ENCODE data around the gene LDAF1. TPM values are rescaled to one million over a fixed set of nuclear protein-coding genes. Genes with fewer than 3 reads are reported as not detected.
"Not testable (repeated sequence)": the region's sequence is repeated elsewhere in the genome, so short reads cannot be mapped to it uniquely, and the experiment has no call there.

Gene LDAF1
- total and polyA plus RNA-seq, 7 experiments from 2014 or later: 8.2 to 21.4 (median 15.8) TPM

DNA sequence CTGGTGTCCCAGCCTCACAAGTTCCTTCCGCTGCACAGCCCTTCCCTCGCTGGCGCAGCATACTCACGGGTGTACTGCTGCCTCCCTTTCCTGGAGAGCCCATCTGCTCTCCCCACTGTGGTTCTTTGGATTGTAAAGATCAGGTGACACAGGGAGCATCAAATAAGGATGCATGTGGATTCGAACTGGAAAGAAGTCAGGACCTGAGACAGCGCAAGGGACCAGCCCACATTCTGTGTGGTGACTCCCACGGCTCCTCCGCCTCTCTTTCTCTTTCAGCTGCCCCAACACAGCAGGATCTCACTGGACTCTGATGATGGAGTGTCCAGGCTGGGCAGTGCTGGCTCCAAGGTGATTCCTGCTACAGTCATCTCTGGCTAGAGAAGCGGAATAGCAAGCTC, 8.1 kb downstream of the LDAF1 start:
- H3K27me3 ChIP-seq (ENCODE audit: control insufficient read depth in 2 of 2, insufficient read depth in 2 of 2, low read length in 2 of 2): no peaks in the 10 kb centered on the region
- no peak overlapping the region for H3K27ac ChIP-seq (ENCODE audit: low read depth, low read length)
- Mint-ChIP-seq H3K4me1 (peaks cover under 1 to 20% (median 4%) of the 10 kb centered on the region in 7 donors), H3K27ac (no peak overlapping the region), H3K36me3 (peaks cover 6 to 33% (median 11%) of the 10 kb centered on the region in 5 donors), H3K9me3 (peaks cover 0 to 1% (median 0%) of the 10 kb centered on the region in 11 donors), H3K4me3 (no peak overlapping the region), H3K27me3 (no peaks in the 10 kb centered on the region)
- H3K4me3 ChIP-seq (ENCODE audit: low read length): no peak overlapping the region
- ATAC-seq (no peak), DNase-seq (no peak)
- H3K9me3 ChIP-seq (ENCODE audit: control insufficient read depth in 2 of 3, low read length in 3 of 3): no peaks in the 10 kb centered on the region
- ChIA-PET POLR2A (interaction anchor here (3.5 kb wide), 1 partner anchor 8 kb away, joined by 13 read pairs; the partner anchor contains the start of gene LDAF1), CTCF (no interaction called here)
- H3K4me1 ChIP-seq (ENCODE audit: control insufficient read depth in 2 of 2, insufficient read depth in 2 of 2, low read length in 2 of 2): no peaks in the 10 kb centered on the region
- H3K36me3 ChIP-seq (ENCODE audit: control insufficient read depth in 2 of 3, insufficient read depth in 3 of 3, low read length in 3 of 3): peaks cover 0 to 38% (median 11%) of the 10 kb centered on the region in 3 experiments
- intact Hi-C loops (cut with micrococcal nuclease): no loop called here

- no peaks in the 10 kb centered on the region for H3K27me3 ChIP-seq (ENCODE audit: control insufficient read depth in 2 of 2, insufficient read depth in 2 of 2, low read length in 2 of 2)
- Mint-ChIP-seq H3K27me3 (no peaks in the 10 kb centered on the region), H3K4me3 (no peak overlapping the region), H3K36me3 (peaks cover 6 to 31% (median 11%) of the 10 kb centered on the region in 5 donors), H3K4me1 (peaks cover 0 to 15% (median 2%) of the 10 kb centered on the region in 7 donors), H3K27ac (peak overlapping the region in 2 of 9 donors; percentile 1 to 44), H3K9me3 (peaks cover 0 to 1% (median 0%) of the 10 kb centered on the region in 11 donors)
- ChIA-PET CTCF (no interaction called here), POLR2A (interaction anchor here (3.5 kb wide), 1 partner anchor 9 kb away, joined by 13 read pairs; the partner anchor contains the start of gene LDAF1)
- H3K9me3 ChIP-seq (ENCODE audit: control insufficient read depth in 2 of 3, low read length in 3 of 3): no peaks in the 10 kb centered on the region
- H3K4me1 ChIP-seq (ENCODE audit: control insufficient read depth in 2 of 2, insufficient read depth in 2 of 2, low read length in 2 of 2): no peaks in the 10 kb centered on the region
- no peak overlapping the region for H3K27ac ChIP-seq (ENCODE audit: low read depth, low read length)
- no peak overlapping the region for H3K4me3 ChIP-seq (ENCODE audit: low read length)
- H3K36me3 ChIP-seq (ENCODE audit: control insufficient read depth in 2 of 3, insufficient read depth in 3 of 3, low read length in 3 of 3): peaks cover 0 to 46% (median 11%) of the 10 kb centered on the region in 3 experiments
- ATAC-seq: no peak
- intact Hi-C loops (cut with micrococcal nuclease): no loop called here
- DNase-seq: no peak
These were observed 8.9 kb downstream of the LDAF1 start for GRCh38 chr16:21167360-21167759.

DNA sequence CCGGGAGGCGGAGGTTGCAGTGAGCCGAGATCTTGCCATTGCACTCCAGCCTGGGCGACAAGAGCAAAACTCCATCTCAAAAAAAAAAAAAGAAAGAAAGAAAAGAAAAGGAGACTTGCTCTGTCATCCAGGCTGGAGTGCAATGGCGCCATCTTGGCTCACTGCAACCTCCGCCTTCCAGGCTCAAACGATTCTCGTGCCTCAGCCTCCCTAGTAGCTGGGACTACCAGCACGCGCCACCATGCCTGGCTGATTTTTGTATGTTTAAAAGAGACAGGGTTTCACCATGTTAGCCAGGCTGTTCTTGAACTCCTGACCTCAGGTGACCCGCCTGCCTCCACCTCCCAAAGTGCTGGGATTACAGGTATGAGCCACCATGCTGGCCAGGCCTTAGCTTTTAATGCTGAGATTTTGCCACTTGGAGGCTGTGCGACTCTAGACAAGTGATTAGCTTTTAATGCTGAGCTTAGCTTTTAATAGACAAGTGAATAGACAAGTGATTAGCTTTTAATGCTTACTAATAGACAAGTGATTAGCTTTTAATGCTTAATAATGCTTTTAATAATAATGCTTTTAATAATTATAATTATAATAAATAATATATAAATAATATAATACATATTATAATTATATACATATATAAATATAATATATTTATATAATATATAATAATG, 9.6 kb downstream of the LDAF1 start:
- Mint-ChIP-seq H3K27me3 (no peaks in the 10 kb centered on the region), H3K4me3 (no peak overlapping the region), H3K27ac (peak overlapping the region in 2 of 9 donors; percentile 9 to 18), H3K4me1 (peaks cover 0 to 11% (median under 1%) of the 10 kb centered on the region in 7 donors), H3K36me3 (peaks cover 10 to 33% (median 18%) of the 10 kb centered on the region in 5 donors), H3K9me3 (peaks cover 0 to 1% (median 0%) of the 10 kb centered on the region in 11 donors)
- Histone ChIP-seq H3K27ac (ENCODE audit: low read depth, low read length) (no peak overlapping the region), H3K4me1 (ENCODE audit: control insufficient read depth in 2 of 2, insufficient read depth in 2 of 2, low read length in 2 of 2) (no peaks in the 10 kb centered on the region), H3K27me3 (ENCODE audit: control insufficient read depth in 2 of 2, insufficient read depth in 2 of 2, low read length in 2 of 2) (no peaks in the 10 kb centered on the region), H3K9me3 (ENCODE audit: control insufficient read depth in 2 of 3, low read length in 3 of 3) (no peaks in the 10 kb centered on the region), H3K4me3 (ENCODE audit: low read length) (no peak overlapping the region), H3K36me3 (ENCODE audit: control insufficient read depth in 2 of 3, insufficient read depth in 3 of 3, low read length in 3 of 3) (peaks cover 0 to 53% (median 11%) of the 10 kb centered on the region in 3 experiments)
- ChIA-PET POLR2A (interaction anchor here (3.5 kb wide), 1 partner anchor 9 kb away, joined by 13 read pairs; the partner anchor contains the start of gene LDAF1), CTCF (no interaction called here)
- intact Hi-C loops (cut with micrococcal nuclease): no loop called here
- DNase-seq (peak in 1 of 9 donors; percentile 14), ATAC-seq (no peak)

GRCh38 chr16:21169249-21169981, 10.9 kb downstream of the LDAF1 start:
- DNase-seq (no peak), ATAC-seq (no peak)
- no peaks in the 10 kb centered on the region for H3K27me3 ChIP-seq (ENCODE audit: control insufficient read depth in 2 of 2, insufficient read depth in 2 of 2, low read length in 2 of 2)
- CTCF ChIA-PET: interaction anchor here (0.6 to 0.7 kb wide), 4 partner anchors 10 to 908 kb away, joined by 3 to 5 read pairs (median 3); no protein-coding TSS in a partner anchor
- no peaks in the 10 kb centered on the region for H3K4me1 ChIP-seq (ENCODE audit: control insufficient read depth in 2 of 2, insufficient read depth in 2 of 2, low read length in 2 of 2)
- H3K27ac ChIP-seq (ENCODE audit: low read depth, low read length): no peak overlapping the region
- POLR2A ChIA-PET: interaction anchor here (0.7 to 3.5 kb wide), 3 partner anchors 11 to 991 kb away, joined by 3 to 13 read pairs (median 4); partner anchors contain the start of gene LDAF1
- no peaks in the 10 kb centered on the region for H3K9me3 ChIP-seq (ENCODE audit: control insufficient read depth in 2 of 3, low read length in 3 of 3)
- peak overlapping the region in 1 of 9 donors; percentile 60 for H3K27ac Mint-ChIP-seq
- intact Hi-C loops (cut with micrococcal nuclease): no loop called here
- H3K4me3 ChIP-seq (ENCODE audit: low read length): no peak overlapping the region
- peaks cover 0 to 52% (median 11%) of the 10 kb centered on the region in 3 experiments for H3K36me3 ChIP-seq (ENCODE audit: control insufficient read depth in 2 of 3, insufficient read depth in 3 of 3, low read length in 3 of 3)
- H3K4me1 Mint-ChIP-seq: peaks cover 0 to 7% (median 0%) of the 10 kb centered on the region in 7 donors
- no peak overlapping the region for H3K4me3 Mint-ChIP-seq
- H3K9me3 Mint-ChIP-seq: peaks cover 0 to 1% (median 0%) of the 10 kb centered on the region in 11 donors
- no peaks in the 10 kb centered on the region for H3K27me3 Mint-ChIP-seq
- H3K36me3 Mint-ChIP-seq: peaks cover 11 to 37% (median 21%) of the 10 kb centered on the region in 5 donors

DNA sequence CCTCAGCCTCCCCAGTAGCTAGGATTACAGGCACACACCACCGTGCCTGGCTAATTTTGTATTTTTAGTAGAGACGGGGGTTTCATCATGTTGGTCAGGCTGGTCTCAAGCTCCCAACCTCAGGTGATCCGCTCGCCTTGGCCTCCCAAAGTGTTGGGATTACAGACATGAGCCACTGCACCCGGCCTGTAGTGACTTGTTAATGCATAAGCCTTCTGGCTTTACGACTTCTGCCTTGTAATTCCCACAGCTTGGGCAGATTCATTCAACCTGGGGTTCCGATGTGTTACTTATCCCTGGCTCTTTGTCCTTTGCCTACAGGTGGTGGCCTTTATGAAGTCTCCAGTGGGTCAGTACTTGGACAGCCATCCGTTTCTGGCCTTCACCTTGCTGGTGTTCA, 11.6 kb downstream of the LDAF1 start:
- not testable (repeated sequence) for H3K27me3 ChIP-seq (ENCODE audit: control insufficient read depth in 2 of 2, insufficient read depth in 2 of 2, low read length in 2 of 2); ATAC-seq; H3K9me3 Mint-ChIP-seq; H3K4me3 ChIP-seq (ENCODE audit: low read length); H3K27me3 Mint-ChIP-seq; H3K27ac ChIP-seq (ENCODE audit: low read depth, low read length); H3K9me3 ChIP-seq (ENCODE audit: control insufficient read depth in 2 of 3, low read length in 3 of 3); H3K4me1 ChIP-seq (ENCODE audit: control insufficient read depth in 2 of 2, insufficient read depth in 2 of 2, low read length in 2 of 2); H3K4me3 Mint-ChIP-seq; H3K27ac Mint-ChIP-seq; H3K4me1 Mint-ChIP-seq; DNase-seq
- intact Hi-C loops (cut with micrococcal nuclease): loop anchor here in 1 of 2 donors (10.0 kb wide), 1 partner anchor 315 kb away; no protein-coding TSS in a partner anchor
- CTCF ChIA-PET: interaction anchor here (0.6 kb wide), 1 partner anchor 158 kb away, joined by 5 read pairs; no protein-coding TSS in a partner anchor
- POLR2A ChIA-PET: interaction anchor here (3.5 kb wide), 1 partner anchor 11 kb away, joined by 13 read pairs; the partner anchor contains the start of gene LDAF1
- peaks cover 0 to 52% (median 11%) of the 10 kb centered on the region in 3 experiments for H3K36me3 ChIP-seq (ENCODE audit: control insufficient read depth in 2 of 3, insufficient read depth in 3 of 3, low read length in 3 of 3)
- peaks cover 12 to 39% (median 28%) of the 10 kb centered on the region in 5 donors for H3K36me3 Mint-ChIP-seq

GRCh38 chr16:21172650-21173049, 14.2 kb downstream of the LDAF1 start:
- Mint-ChIP-seq H3K27me3 (no peaks in the 10 kb centered on the region), H3K9me3 (peaks cover 0 to 1% (median 0%) of the 10 kb centered on the region in 11 donors), H3K4me3 (no peak overlapping the region), H3K36me3 (peaks cover 16 to 48% (median 36%) of the 10 kb centered on the region in 5 donors), H3K4me1 (peaks cover 0 to 3% (median 0%) of the 10 kb centered on the region in 7 donors), H3K27ac (no peak overlapping the region)
- H3K27me3 ChIP-seq (ENCODE audit: control insufficient read depth in 2 of 2, insufficient read depth in 2 of 2, low read length in 2 of 2): no peaks in the 10 kb centered on the region
- ChIA-PET CTCF (no interaction called here), POLR2A (interaction anchor here (0.6 kb wide), 1 partner anchor 380 kb away, joined by 3 read pairs; no protein-coding TSS in a partner anchor)
- H3K4me1 ChIP-seq (ENCODE audit: control insufficient read depth in 2 of 2, insufficient read depth in 2 of 2, low read length in 2 of 2): no peaks in the 10 kb centered on the region
- no peak overlapping the region for H3K4me3 ChIP-seq (ENCODE audit: low read length)
- DNase-seq (no peak), ATAC-seq (no peak)
- intact Hi-C loops (cut with micrococcal nuclease): loop anchor here in 1 of 2 donors (10.0 kb wide), 1 partner anchor 318 kb away; no protein-coding TSS in a partner anchor
- H3K27ac ChIP-seq (ENCODE audit: low read depth, low read length): no peak overlapping the region
- no peaks in the 10 kb centered on the region for H3K9me3 ChIP-seq (ENCODE audit: control insufficient read depth in 2 of 3, low read length in 3 of 3)
- peaks cover 0 to 56% (median 6%) of the 10 kb centered on the region in 3 experiments for H3K36me3 ChIP-seq (ENCODE audit: control insufficient read depth in 2 of 3, insufficient read depth in 3 of 3, low read length in 3 of 3)
